SK-N-SH (cell line): Measurements from ENCODE around the gene TEX101. TPM values are rescaled to one million over a fixed set of nuclear protein-coding genes. Genes with fewer than 3 reads are reported as not detected.

Source experiments
- CTCF ChIA-PET: fragments of 300-600, 350-600 bp; formaldehyde crosslinking; extraction: SDS; loops from one replicate; lab custom pipeline; 2021; lab: Yijun Ruan, JAX
- POLR2A ChIA-PET: fragments of 350-600 bp; sonication (Branson Sonifier 250); formaldehyde crosslinking; extraction: SDS; loops from one replicate; lab custom pipeline; 2020; ENCODE audit warnings: antibody characterized with exemption, inconsistent platforms; lab: Yijun Ruan, JAX
- DNase-seq: peaks from one replicate; pipeline ENCODE4 v3.0.0; 2012
- H2AFZ ChIP-seq: fragments of 200-600 bp; sonication (generic); 2 replicates; pipeline ENCODE4 v1.8.1; 2016; ENCODE audit warnings: antibody characterized with exemption, mild to moderate bottlenecking, low read depth
- H3F3A ChIP-seq: fragments of 200-600 bp; sonication (generic); replicated peaks from 2 replicates; pipeline ENCODE3; 2016; ENCODE audit warnings: antibody characterized with exemption, mild to moderate bottlenecking; ENCODE audit not compliant: insufficient read depth
- H3K27ac ChIP-seq, 2 experiments: fragments of 200-500 bp in 1 of 2; fragments of 200-600 bp in 1 of 2; sonication (Bioruptor generic) in 1 of 2; sonication (generic), shearing (Covaris generic) in 1 of 2; 2 replicates each; pipeline versions ENCODE4 v1.5.1 to v1.6.1; 2014 to 2016; ENCODE audit warnings: low read depth in 2 of 2, inconsistent platforms in 1 of 2, low read length in 1 of 2, mild to moderate bottlenecking in 1 of 2, mixed read lengths in 1 of 2
- H3K27me3 ChIP-seq: fragments of 200-600 bp; sonication (generic), shearing (Covaris generic); 2 replicates; pipeline ENCODE4 v1.6.1; 2016; ENCODE audit warnings: mixed run types; ENCODE audit not compliant: insufficient read depth
- H3K36me3 ChIP-seq, 2 experiments: fragments of 200-500 bp in 1 of 2; fragments of 200-600 bp in 1 of 2; sonication (Bioruptor generic) in 1 of 2; sonication (generic) in 1 of 2; replicated peaks in 1 of 2; 2 replicates each; pipeline versions ENCODE3 to v1.5.1; 2014 to 2016; ENCODE audit warnings: low read length in 1 of 2, mild to moderate bottlenecking in 1 of 2; ENCODE audit not compliant: insufficient read depth in 2 of 2, control insufficient read depth in 1 of 2
- H3K4me1 ChIP-seq, 2 experiments: fragments of 200-500 bp in 1 of 2; fragments of 200-600 bp in 1 of 2; sonication (Bioruptor generic) in 1 of 2; sonication (generic), shearing (Covaris generic) in 1 of 2; 2 replicates each; pipeline versions ENCODE4 v1.5.1 to v1.6.1; 2014 to 2016; ENCODE audit warnings: low read depth in 1 of 2, low read length in 1 of 2, mixed run types in 1 of 2; ENCODE audit not compliant: insufficient read depth in 2 of 2, control insufficient read depth in 1 of 2
- H3K4me2 ChIP-seq: fragments of 200-600 bp; sonication (generic), shearing (Covaris generic); 2 replicates; pipeline ENCODE4 v1.6.1; 2017; ENCODE audit warnings: mixed run types
- H3K4me3 ChIP-seq, 2 experiments: fragments of 200-500 bp in 1 of 2; fragments of 200-600 bp in 1 of 2; sonication (Bioruptor generic) in 1 of 2; sonication (generic), shearing (Covaris generic) in 1 of 2; 2 replicates each; pipeline versions ENCODE4 v1.5.1 to v1.8.1; 2014 to 2016; ENCODE audit warnings: low read depth in 2 of 2, inconsistent platforms in 1 of 2, low read length in 1 of 2, mild to moderate bottlenecking in 1 of 2, mixed read lengths in 1 of 2, moderate library complexity in 1 of 2
- H3K79me2 ChIP-seq: fragments of 200-600 bp; sonication (generic); 2 replicates; pipeline ENCODE4 v1.8.1; 2017; ENCODE audit warnings: mild to moderate bottlenecking; ENCODE audit not compliant: insufficient read depth
- H3K9ac ChIP-seq: fragments of 200-600 bp; sonication (generic); 2 replicates; pipeline ENCODE4 v1.6.1; 2017; ENCODE audit warnings: mixed run types
- H3K9me2 ChIP-seq: fragments of 200-600 bp; sonication (generic); 2 replicates; pipeline ENCODE4 v1.6.1; 2017; ENCODE audit warnings: mixed run types
- H3K9me3 ChIP-seq: fragments of 200-600 bp; sonication (generic); 2 replicates; pipeline ENCODE4 v1.6.1; 2017; ENCODE audit warnings: mixed run types, mild to moderate bottlenecking, moderate library complexity
- H4K20me1 ChIP-seq: fragments of 200-600 bp; sonication (generic); 2 replicates; pipeline ENCODE4 v1.6.1; 2017; ENCODE audit warnings: mild to moderate bottlenecking, mixed run types; ENCODE audit not compliant: insufficient read depth
- CHD2 ChIP-seq: fragments of 150-350 bp; IDR thresholded peaks from 2 replicates; pipeline ENCODE4 v1.6.1; 2018; ENCODE audit warnings: low read length; ENCODE audit not compliant: partially characterized antibody
- CTCF ChIP-seq: fragments of 200-600 bp; sonication (generic); IDR thresholded peaks from 2 replicates; pipeline ENCODE4 v1.6.1; 2017; ENCODE audit warnings: antibody characterized with exemption, mild to moderate bottlenecking, moderate library complexity
- EP300 ChIP-seq, 2 experiments: IDR thresholded peaks; 2 replicates each; pipeline versions ENCODE4 v1.4.0 to v1.6.1; 2012; ENCODE audit warnings: borderline replicate concordance in 1 of 2, low read depth in 1 of 2, low read length in 1 of 2
- FOXJ3 ChIP-seq: sonication (generic); formaldehyde crosslinking; IDR thresholded peaks from 2 replicates; pipeline ENCODE4 v1.5.1; 2020; ENCODE audit warnings: mild to moderate bottlenecking, missing genetic modification reagents
- FOXM1 ChIP-seq: IDR thresholded peaks from 2 replicates; pipeline ENCODE4 v1.4.0; 2012; ENCODE audit warnings: low read depth, mild to moderate bottlenecking
- GABPA ChIP-seq: IDR thresholded peaks from 2 replicates; pipeline ENCODE4 v1.4.0; 2012; ENCODE audit warnings: low read depth, mild to moderate bottlenecking
- MEF2A ChIP-seq: IDR thresholded peaks from 2 replicates; pipeline ENCODE4 v1.4.0; 2012; ENCODE audit warnings: low read depth, borderline replicate concordance
- MXI1 ChIP-seq: IDR thresholded peaks from 2 replicates; pipeline ENCODE4 v1.6.1; 2012; ENCODE audit warnings: mild to moderate bottlenecking, low read depth, low read length, improper control_type of control experiment
- PBX3 ChIP-seq: IDR thresholded peaks from 2 replicates; pipeline ENCODE4; 2012
- POLR2AphosphoS5 ChIP-seq: IDR thresholded peaks from 2 replicates; pipeline ENCODE4 v1.6.1; 2012; ENCODE audit warnings: low read depth, low read length
- RAD21 ChIP-seq: IDR thresholded peaks from 2 replicates; pipeline ENCODE4 v1.6.1; 2012; ENCODE audit warnings: mild to moderate bottlenecking, low read length
- RCOR1 ChIP-seq: fragments of 150-350 bp; IDR thresholded peaks from 2 replicates; pipeline ENCODE4 v1.6.1; 2017; ENCODE audit warnings: antibody characterized with exemption, low read length
- REST ChIP-seq: IDR thresholded peaks from 2 replicates; pipeline ENCODE4 v1.6.1; 2012; ENCODE audit warnings: mild to moderate bottlenecking, low read depth, low read length, moderate library complexity
- RFX5 ChIP-seq: IDR thresholded peaks from 2 replicates; pipeline ENCODE4 v1.6.1; 2012; ENCODE audit warnings: mild to moderate bottlenecking, improper control_type of control experiment, low read length
- RXRA ChIP-seq: IDR thresholded peaks from 2 replicates; pipeline ENCODE4 v1.4.0; 2012; ENCODE audit warnings: low read depth, mild to moderate bottlenecking, borderline replicate concordance
- TAF1 ChIP-seq: IDR thresholded peaks from 2 replicates; pipeline ENCODE4 v1.6.1; 2012; ENCODE audit warnings: low read depth, mild to moderate bottlenecking, low read length, moderate library complexity, borderline replicate concordance
- TCF12 ChIP-seq: IDR thresholded peaks from 2 replicates; pipeline ENCODE4 v1.4.0; 2012
- TEAD4 ChIP-seq: IDR thresholded peaks from 2 replicates; pipeline ENCODE4 v1.4.0; 2012; ENCODE audit warnings: mild to moderate bottlenecking, borderline replicate concordance; ENCODE audit not compliant: insufficient read depth
- YY1 ChIP-seq: IDR thresholded peaks from 2 replicates; pipeline ENCODE4 v1.4.0; 2012; ENCODE audit warnings: low read depth, mild to moderate bottlenecking
- ZBTB33 ChIP-seq: IDR thresholded peaks from 2 replicates; pipeline ENCODE4 v1.4.0; 2012; ENCODE audit warnings: low read depth, borderline replicate concordance
- WGBS: methylation state at CpG from one replicate; pipeline ENCODE4 v1.1.6; 2017; ENCODE audit warnings: low lambda C conversion rate; 5-methylcytosine and 5-hydroxymethylcytosine counted together
- polyA plus RNA-seq, 3 experiments: library from polyadenylated mRNA; depleted of rRNA; stranded (reverse); fragments of >200 nt; gene quantifications; 2 replicates each; pipeline ENCODE4 v1.2.3, GENCODE V29; 2012

TEX101 gene
- polyA plus RNA-seq, 1 of the 3 experiments (the other 2 are of a cell fraction): 0.07 TPM

GRCh38 chr19:43457809-43458208 is 43.1 kb downstream of the TEX101 start:
- no peaks in the 10 kb centered on the region for H3K79me2 ChIP-seq
- H4K20me1 ChIP-seq: no peaks in the 10 kb centered on the region
- ChIA-PET POLR2A (no interaction called here), CTCF (interaction anchor here (1.1 to 4.9 kb wide), 4 partner anchors 11 to 78 kb away, joined by 4 to 31 read pairs (median 18); no protein-coding TSS in a partner anchor)
- H3F3A ChIP-seq: peaks cover 3% of the 10 kb centered on the region
- no peak overlapping the region for H3K4me2 ChIP-seq
- WGBS: 50% methylated on average over 4 of the region's 4 CpGs
- no peak for DNase-seq
- H3K9ac ChIP-seq: no peak overlapping the region
- H3K4me3 ChIP-seq: no peak overlapping the region
- H3K36me3 ChIP-seq: no peaks in the 10 kb centered on the region
- no peaks in the 10 kb centered on the region for H3K9me3 ChIP-seq
- H3K27ac ChIP-seq: no peak overlapping the region
- H3K27me3 ChIP-seq: no peaks in the 10 kb centered on the region
- H2AFZ ChIP-seq: no peak overlapping the region
- TF ChIP-seq GABPA (no peak), POLR2AphosphoS5 (no peak), ZBTB33 (no peak), RCOR1 (no peak), PBX3 (no peak), TAF1 (no peak)
- peaks cover 2 to 5% of the 10 kb centered on the region in 2 experiments; a peak in 2 of 4 replicates for H3K4me1 ChIP-seq
- no peaks in the 10 kb centered on the region for H3K9me2 ChIP-seq

GRCh38 chr19:43460362-43461016 is 45.8 kb downstream of the TEX101 start:
- Histone ChIP-seq H3K9ac (no peak overlapping the region), H3K9me3 (no peaks in the 10 kb centered on the region), H3K27ac (no peak overlapping the region), H4K20me1 (no peaks in the 10 kb centered on the region), H3K36me3 (no peaks in the 10 kb centered on the region), H3K4me2 (no peak overlapping the region), H3K79me2 (no peaks in the 10 kb centered on the region), H3K9me2 (no peaks in the 10 kb centered on the region), H3K4me1 (peaks cover 5 to 10% of the 10 kb centered on the region in 2 experiments; a peak in 2 of 4 replicates), H3F3A (peaks cover 8% of the 10 kb centered on the region), H2AFZ (no peak overlapping the region), H3K4me3 (no peak overlapping the region), H3K27me3 (no peaks in the 10 kb centered on the region)
- ChIA-PET POLR2A (no interaction called here), CTCF (interaction anchor here (1.4 to 2.3 kb wide), 3 partner anchors 13 to 59 kb away, joined by 6 to 27 read pairs (median 9); no protein-coding TSS in a partner anchor)
- 75% methylated on average over 16 of the region's 16 CpGs for WGBS
- no peak for DNase-seq
- TF ChIP-seq RFX5 (no peak), RAD21 (no peak), YY1 (no peak), FOXJ3 (CRISPR knock-in tag) (no peak), MXI1 (no peak), FOXM1 (no peak), MEF2A (no peak), REST (no peak), RXRA (no peak), TCF12 (no peak), CHD2 (no peak), TEAD4 (no peak), GABPA (no peak), CTCF (no peak), EP300 (IDR thresholded peaks at IDR 0.05; ENCODE audit: borderline replicate concordance in 1 of 2, low read depth in 1 of 2, low read length in 1 of 2) (no peak)
